HG03520 (cell line): ENCODE results near the gene CCDC3.
"Not testable (repeated sequence)": the region's sequence is repeated elsewhere in the genome, so short reads cannot be mapped to it uniquely, and the experiment has no call there.

ENCODE experiments used
- ATAC-seq: cut with Tn5 transposase; IDR thresholded peaks from one replicate; pipeline ENCODE4 v1.9.1; 2021; ENCODE audit warnings: mild to moderate bottlenecking, moderate library complexity; ENCODE audit not compliant: unreplicated experiment

Gene CCDC3

DNA sequence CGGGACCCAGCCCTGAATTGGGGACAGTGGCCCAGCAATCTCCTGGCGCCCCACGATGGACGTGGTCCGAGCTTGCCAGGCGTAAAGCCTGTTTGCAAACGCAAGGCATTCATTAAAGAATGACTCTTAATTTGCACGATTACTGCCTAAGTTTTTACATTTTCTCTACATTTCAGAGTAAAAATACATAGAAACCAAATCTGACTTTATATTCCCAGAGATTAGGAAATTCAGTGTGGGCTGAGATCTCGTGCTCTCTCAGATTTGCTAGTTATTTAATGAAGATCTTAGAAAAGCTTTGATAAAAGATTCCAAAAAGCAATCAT is 337 bp upstream of the CCDC3 start:
- no peak for ATAC-seq

DNA sequence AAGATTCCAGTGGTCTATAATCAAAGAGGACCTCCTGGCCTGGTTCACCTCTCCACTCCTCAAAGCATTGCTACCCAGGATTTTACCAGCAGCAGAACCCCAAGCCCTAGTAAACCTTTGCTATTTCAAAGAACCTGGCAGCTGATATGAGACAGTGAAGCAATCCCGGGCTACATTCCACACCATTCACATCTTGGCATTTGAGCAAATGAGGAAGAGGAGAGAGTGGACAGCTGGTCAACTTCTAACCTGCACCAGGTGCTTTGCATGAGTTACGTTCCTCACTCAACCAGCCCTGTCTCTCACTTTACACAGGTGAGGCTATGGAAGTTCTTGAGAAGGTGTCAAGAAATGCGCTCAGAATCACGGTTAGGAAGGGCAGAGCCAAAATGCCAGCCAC is 1.1 kb downstream of the CCDC3 start:
- no peak for ATAC-seq

DNA sequence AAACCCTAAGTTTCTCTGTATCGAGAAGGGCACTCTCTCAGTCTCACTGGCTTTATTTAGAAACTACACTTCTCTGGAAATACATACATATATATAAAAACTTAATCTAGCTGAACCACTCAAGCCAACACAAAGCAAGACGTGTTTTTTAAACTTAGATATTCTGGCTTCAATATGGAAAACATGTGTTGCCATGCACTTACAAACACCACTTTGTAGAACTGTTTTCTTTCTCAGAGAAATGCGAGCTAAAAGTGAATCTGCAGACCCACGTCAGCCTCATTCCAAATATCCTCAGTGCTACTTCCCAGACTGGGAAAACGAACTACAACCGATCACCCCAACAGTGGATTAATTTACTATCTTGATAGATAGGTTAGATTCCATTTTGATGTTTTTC is 1.7 kb downstream of the CCDC3 start:
- no peak for ATAC-seq

DNA sequence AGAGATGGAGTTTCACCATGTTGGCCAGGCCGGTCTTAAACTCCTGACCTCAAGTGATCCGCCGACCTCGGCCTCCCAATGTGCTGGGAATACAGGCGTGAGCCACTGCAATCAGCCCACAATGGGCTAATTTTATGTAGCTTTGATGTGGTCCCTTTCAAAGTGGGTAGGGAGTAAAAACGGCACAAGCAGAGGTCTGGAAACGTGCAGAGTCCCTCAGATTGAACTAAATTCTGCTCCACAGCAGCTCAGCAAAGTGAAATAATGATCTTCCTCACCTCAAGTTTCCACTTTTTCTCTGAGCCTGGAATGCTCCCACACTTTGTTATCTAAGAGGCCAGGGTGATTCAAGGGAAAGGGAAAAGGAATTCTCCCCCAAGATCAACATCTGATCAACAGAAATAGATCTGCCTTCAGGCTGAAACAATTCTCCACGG is 6.1 kb downstream of the CCDC3 start:
- no peak for ATAC-seq

DNA sequence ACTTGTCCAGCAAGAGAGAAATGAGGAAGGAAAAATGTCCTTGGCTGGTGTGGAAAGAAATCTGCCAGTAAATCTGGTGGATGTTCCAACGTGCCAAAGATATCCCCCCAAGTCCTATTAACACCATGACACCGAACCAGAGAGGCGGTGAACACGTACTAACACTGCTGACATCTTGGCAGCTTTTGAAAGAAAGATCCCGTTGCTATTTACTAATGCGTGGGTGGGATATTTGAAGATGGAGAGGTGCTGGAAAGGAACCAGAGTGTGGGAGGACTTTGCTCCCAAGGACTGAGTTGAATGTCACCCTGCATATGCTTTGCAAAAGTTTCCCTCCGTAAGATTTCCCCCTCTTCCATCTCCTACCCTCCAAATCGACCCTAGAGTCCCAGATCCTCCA is 7.9 kb downstream of the CCDC3 start:
- no peak for ATAC-seq

DNA sequence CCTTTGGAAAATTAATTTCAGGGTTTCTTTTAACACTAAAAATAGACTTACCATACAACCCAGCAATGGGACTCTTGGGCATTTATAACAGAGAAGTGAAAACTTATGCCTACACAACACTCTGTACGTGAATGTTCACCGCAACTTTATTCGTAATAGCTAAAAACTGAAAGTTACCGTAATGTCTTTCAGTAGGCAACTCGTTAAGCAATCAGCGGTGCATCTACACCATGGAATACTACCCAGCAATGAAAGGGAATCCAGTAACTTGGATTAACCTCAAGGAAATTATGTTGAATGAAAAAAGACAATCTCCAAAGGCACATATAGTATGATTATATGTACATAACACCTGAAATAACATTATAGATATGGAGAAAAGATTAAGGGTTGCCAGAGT is 16.2 kb downstream of the CCDC3 start:
- ATAC-seq, result no peak

DNA sequence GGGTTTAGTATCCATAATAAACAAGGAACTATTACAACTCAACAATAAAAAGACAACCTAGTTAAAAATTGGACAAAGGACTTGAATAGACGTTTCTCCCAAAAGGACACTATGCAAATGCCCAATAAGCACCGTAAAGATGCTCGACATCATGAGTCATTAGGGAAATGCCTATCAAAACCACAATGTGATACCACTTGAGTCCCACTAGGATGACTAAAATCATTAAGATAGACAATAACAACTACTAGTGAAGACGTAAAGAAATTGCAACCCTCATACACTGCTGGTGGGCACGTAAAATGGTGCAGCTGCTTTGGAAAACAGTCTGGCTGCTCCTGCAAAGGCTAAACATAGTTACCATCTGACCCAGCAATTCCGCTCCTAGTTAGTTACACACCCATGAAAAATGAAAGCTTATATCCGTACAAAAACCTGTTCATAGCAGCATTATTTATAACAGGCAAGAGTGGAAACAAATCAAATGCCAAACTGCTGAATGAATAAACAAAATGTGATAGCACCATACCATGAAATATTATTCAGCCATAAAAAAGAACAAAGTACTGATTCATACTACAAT is 17.3 kb downstream of the CCDC3 start:
- no peak for ATAC-seq

DNA sequence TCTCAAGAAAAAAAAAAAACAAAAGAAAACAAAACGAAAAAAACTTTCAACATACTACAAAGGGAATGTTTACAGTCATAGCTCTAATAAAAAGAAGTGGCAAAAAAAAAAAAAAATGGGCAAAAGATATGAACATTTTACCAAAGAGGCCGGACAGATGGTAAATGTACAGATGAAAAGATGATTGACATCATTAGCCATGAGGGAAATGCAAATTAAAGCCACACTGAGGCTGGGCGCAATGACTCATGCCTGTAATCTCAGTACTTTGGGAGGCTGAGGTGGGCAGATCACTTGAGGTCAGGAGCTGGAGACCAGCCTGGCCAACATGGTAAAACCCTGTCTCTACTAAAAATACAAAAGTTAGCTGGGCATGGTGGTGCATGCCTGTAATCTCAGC is 17.9 kb downstream of the CCDC3 start:
- not testable (repeated sequence) for ATAC-seq

DNA sequence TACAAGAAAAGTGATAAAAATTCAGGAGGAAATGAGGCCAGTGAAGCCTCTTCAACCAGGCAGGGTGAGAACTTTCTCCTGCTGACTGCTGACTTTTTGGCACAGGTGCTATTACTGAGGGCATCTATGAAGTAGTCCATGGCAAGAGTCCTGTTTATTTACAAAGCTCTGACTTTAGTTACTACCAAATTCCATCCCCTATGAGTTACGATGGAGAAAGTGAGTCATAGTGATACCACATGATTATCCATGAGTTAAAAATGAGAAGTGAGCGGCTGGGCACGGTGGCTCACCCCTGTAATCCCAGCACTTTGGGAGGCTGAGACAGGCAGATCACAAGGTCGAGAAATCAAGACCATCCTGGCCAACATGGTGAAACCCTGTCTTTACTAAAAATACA is 19.9 kb downstream of the CCDC3 start:
- ATAC-seq, result no peak

DNA sequence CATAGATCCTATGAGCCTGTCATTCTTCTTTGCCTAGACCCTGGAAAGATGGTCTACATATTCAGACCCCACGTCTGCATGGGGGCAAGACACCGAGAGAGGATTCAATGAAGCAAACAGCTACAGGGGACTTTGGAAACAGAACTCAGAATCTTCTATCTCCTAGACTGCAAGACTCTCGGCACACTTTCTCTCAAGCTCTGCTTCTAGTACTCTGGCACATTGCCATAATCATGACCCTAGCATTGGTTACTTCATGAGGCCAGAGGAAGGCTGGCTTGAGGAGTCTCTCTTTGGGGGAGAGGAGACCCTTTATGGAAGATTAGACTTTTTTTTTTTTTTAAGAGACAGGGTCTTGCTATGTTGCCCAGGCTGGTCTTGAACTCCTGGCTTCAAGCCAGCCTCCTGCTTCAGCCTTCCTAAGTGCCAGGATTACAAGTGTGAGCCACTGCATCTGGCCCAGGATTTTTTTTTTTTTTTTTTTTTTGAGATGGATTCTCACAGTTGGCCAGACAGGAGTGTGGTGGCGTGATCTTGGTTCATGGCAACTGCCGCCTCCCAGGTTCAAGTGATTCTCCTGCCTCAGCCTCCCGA is 20.7 kb downstream of the CCDC3 start:
- no peak for ATAC-seq

DNA sequence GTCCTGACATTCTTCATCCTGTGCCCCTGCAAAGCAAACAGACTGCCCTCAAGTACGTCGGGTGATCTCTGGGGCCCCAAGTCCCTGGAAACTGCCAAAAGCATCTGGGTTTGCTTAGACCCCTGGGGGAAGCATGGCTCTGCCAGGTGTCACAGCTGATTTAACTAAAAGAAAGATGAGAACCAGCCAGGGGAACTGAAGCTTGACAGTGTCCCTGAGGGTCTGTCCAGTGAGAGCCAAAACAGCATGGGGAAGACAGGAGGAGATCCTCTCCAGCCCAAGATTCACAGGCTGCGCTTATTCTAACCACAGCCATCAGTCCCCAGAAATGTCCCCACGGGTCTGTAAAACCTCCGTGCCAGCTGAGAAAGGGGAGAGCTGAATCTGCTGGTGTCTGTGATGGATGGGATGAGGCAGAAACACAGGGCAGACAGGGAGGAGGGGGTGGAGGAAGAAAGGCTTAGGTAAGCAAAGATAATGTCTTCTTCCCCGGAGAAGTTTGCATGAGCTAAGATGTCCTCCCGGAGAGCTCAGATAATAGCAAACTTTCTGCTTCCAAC is 21.3 kb downstream of the CCDC3 start:
- no peak for ATAC-seq

DNA sequence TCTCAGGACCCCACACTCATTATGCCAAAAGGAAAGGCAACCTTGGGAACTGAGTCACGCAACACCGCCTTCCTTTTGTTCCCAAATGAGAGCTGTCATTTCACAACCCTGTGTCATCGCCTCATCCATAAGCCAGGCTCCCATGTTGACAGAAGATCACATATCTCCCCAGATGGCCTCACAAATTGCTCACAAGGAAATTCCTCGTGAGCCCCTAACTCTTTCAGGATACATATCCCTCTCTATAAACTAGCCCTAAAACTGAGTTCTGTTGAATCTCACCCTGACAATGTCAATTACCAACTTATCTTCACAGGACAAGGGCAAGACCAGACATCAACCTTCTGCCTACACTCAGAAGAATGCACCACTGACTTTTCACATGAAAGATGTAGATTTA is 22.6 kb downstream of the CCDC3 start:
- no peak for ATAC-seq

DNA sequence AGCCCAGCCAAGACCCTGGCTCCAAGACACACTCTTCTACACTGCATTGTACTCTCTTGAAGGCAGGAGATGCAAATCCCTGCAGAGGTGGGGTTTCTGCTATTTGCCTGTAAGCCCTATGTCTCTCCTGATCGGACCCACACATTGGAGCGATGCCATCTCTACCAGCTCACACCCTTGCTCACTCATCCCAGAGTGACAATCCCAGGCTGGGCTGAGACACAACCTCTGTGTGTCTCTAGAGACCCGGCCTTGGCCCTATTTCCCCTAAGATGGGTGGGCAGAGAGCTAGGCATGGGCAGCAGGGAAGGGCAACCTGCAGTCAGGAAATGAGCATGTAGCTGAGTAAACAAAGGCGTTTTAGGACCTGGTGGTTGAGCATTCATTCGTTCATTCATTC is 25.6 kb downstream of the CCDC3 start:
- ATAC-seq, result no peak

DNA sequence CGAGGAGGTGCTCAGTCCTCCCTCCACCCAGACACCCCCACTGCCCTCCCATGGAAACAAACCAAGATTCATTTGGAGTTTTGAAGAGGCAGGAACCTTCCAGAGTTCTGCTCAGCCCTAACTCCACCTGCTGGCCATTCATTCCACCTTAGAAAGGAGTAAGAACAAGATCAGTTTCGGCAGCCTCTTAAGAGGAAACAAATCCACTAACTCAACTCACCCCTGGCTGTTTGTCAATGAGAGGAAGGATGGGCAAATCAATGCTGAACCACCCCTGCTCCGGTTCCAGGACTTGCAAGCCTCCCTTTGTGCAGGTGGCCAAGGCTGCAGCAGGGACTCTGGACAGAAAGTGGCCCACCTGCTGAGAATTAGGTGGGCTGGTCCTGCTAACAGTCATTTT is 26.2 kb downstream of the CCDC3 start:
- no peak for ATAC-seq

DNA sequence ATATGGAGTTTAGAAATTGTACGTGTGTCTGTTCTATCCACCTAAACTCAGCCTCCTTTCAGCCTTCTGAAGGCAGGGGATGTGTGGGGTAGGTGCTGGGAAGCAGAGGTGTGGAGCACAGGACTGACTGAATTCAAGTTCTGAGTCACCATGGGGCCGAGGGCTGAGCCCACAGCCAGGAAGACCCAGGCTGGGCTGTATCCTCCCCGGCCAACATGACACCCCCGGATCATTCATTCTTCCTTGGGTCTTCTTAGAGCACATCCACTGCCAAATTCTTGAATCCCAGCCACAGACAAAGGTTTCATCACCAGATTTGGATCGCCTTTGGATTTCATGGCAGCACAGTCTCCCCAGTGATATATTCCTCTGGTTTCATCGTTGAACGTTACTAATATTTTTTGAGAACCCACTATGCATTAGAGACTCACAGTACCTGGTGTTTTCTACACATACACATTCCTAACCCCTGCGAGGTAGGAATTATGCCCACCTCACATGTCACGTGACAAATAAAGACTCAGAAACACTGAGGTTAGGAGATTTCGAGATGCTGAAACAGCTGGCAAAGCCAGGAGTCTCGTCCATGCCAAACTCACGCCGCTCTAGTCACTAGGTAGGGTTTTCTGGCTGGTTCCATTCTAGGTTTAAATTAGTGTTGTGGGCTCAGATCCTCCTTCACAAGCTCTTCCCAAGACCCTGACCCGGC is 26.9 kb downstream of the CCDC3 start:
- no peak for ATAC-seq

DNA sequence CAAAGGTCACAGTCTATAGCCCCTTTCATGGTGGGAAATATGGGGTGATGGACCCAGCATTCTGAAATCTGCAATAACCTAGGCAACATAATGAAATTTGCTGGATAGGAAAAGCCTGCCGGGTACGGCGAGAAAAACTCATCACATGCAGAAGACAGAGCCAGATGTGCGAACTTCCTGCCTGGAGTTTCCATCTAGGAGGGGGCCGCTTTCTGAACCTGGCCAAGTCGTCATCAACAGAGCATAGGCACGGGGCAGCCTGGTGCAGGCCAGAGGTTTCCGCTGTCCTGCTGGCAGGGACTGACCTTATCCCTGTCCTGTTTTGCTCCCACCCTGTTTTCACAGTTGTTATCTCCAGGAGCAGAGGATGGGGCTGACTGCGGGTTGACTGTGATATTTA is 27.4 kb downstream of the CCDC3 start:
- no peak for ATAC-seq

DNA sequence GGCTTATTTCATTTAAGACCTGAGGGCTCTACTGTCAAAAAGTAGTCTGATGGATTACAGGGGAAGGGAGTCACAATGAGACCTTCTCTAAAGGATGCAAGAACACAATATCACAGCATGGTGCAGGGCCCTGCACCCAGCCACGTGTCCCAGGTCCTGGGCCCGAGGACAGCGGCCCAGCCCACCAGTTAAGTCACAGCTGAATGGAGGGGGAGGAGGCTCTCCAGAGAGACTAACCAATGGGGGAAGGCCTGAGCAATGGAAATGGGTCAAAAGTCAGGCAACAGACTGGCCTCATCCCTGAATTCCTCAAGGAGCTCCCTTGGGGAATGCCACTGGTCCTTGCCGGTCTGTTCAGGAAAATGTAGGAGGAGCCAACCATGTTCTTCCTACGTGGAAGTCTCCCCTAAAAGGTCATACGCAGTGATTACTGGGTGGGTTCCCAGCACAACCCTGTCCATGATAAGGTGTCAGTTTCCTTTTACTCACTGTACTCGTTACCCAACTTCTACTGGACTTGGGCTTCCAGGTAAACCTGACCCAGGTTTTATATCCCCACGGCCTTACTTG is 28.3 kb downstream of the CCDC3 start:
- ATAC-seq, result no peak

DNA sequence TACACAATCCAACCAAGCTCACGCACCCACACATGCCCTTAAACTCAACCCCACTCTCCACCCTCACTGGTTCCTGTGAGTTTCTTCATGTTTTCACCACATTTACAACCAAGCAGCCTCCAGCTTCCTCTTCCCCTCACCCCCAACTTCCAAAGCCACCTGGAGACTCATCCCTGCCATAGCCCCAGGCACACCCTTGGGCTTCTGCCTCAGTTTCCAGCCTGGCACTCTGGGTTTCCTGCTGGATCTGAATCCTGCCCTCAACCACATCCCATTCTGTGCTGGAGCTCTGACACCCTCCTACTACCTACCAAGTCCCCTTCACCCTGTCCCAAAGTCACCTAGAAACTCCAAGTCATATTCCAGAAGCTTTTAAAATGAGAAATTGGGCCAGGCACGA is 29.4 kb downstream of the CCDC3 start:
- no peak for ATAC-seq

DNA sequence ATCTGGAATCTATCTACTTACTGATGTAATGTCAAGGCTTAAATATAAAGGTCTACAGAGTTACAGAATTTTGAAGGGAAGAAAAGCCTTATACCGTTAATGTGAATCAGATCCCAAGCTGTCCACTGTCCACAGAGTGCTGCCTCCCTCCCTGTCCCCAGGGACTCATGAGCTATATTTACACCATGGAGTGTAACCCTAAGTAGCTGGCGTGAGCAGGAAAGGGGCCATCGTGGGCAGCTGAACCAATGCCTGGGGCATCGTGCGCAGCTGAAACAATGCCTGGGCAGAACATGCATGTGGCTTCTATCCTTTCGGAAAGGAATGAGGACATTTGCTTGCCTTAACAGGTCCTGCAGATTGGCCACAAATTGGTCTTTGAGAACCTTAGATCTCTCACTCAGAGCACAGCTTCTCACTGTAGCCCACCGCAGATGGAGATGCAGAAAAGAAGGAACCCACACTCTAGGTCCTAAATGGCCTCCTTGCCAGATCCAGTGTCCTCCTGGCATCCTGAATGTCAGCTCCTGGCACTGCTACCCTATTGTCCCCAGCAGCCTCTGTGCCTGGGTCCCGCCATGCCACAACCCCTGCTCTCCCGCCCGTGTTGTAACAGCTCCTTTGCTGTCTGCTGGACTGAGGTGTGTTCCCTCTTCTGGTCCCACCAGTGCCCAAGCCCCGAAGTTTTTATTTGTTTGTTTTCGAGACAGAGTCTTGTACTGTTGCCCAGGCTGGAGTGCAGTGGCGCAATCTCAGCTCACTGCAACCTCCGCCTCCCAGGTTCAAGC is 30.3 kb downstream of the CCDC3 start:
- no peak for ATAC-seq

DNA sequence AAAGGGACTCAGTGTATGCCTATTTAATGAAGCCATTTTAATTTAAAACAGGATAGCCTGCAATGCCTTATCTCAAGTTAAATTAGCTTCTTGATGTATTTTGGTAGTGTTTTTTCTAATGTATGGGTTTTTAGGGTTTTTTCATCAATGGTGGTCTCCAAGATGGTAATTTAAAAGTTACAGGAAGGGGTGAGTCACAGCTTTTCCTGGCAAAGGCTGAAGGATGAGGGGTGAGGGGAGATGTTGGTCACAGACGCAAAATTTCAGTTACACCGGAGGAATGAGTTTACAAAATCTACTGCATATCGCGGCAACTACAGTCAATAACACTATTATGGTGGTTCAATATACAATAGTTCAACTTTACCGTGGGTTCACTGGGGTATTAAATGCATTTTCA is 31.6 kb downstream of the CCDC3 start:
- no peak for ATAC-seq

DNA sequence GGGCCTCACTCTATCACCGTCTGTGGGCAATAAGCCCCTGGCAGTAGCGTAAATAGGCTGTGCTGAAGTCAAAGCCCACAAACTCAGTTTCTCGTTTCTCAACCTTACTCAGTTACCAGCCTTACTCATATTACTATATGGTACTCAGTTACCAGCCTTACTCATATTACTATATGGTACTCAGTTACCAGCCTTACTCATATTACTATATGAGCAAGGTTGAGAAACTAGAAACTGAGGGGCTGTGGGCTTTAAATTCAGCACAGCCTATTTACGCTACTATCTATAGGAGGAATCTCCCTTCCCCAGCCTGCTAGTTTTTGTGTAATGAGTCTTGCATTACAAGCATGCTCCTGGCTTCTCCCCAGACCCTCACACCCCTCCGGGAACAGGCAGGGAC is 35.4 kb downstream of the CCDC3 start:
- no peak for ATAC-seq
